ENCODE measurements around the gene KCNJ2. TPM values are rescaled to one million over a fixed set of nuclear protein-coding genes. Genes with fewer than 3 reads are reported as not detected.

Gene KCNJ2
- total RNA-seq, 4 donors from 2014 or later = 2.9 to 11.2 (median 6.7) TPM

DNA sequence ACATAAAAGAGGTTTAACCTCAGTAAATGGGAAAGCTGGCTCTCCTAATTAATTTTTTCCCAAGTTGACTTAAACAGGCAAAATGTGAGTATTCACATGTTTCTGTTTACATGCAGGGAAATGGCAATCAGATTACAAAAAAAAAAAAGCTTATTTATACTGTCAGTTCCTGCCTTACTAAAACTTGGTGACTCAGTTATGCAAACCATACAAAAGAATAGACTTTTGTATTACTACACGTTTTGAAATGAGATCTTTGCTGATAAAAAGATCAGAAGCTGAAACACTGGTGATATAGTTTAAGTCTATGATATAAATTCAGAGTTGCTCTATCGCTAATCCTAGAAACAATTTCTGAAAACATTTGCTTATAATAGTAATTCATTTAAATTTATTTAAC, 9.4 kb upstream of the KCNJ2 start:
- 74% methylated on average over 2 of the region's 2 CpGs for WGBS
- Histone ChIP-seq H3K36me3 (no peaks in the 10 kb centered on the region), H3K27me3 (no peaks in the 10 kb centered on the region), H3K4me1 (no peaks in the 10 kb centered on the region), H3K4me3 (no peak overlapping the region), H3K9me3 (no peaks in the 10 kb centered on the region), H3K27ac (replicated peaks in 1 of 4) (no peak overlapping the region)
- DNase-seq (ENCODE audit: extremely low spot score) = no peak
- no peak for TF ChIP-seq POLR2A (IDR thresholded peaks at IDR 0.05; ENCODE audit: low read depth)
- no peak for TF ChIP-seq POLR2AphosphoS5 (IDR thresholded peaks at IDR 0.05)
- TF ChIP-seq EP300 (IDR thresholded peaks at IDR 0.05) = no peak
- no peak for TF ChIP-seq CTCF (IDR thresholded peaks at IDR 0.05)
- intact Hi-C loops (cut with DNase I) = loop anchor here (10.0 kb wide), 1 partner anchor 395 kb away; no protein-coding TSS in a partner anchor

- no peaks in the 10 kb centered on the region for H3K9me3 ChIP-seq
- no peaks in the 10 kb centered on the region for H3K36me3 ChIP-seq
- intact Hi-C loops (cut with DNase I) = loop anchor here (10.0 kb wide), 1 partner anchor 393 kb away; no protein-coding TSS in a partner anchor
These were observed 7.8 kb upstream of the KCNJ2 start for GRCh38 chr17:70161519-70161918.

GRCh38 chr17:70165383-70165782, 3.9 kb upstream of the KCNJ2 start:
- intact Hi-C loops (cut with DNase I) = loop anchor here (10.0 kb wide), 1 partner anchor 389 kb away; no protein-coding TSS in a partner anchor
- Histone ChIP-seq H3K36me3 (no peaks in the 10 kb centered on the region), H3K27ac (replicated peaks in 1 of 4) (no peak overlapping the region), H3K9me3 (no peaks in the 10 kb centered on the region), H3K27me3 (no peaks in the 10 kb centered on the region), H3K4me1 (peaks cover 0 to 17% (median 15%) of the 10 kb centered on the region in 4 donors), H3K4me3 (no peak overlapping the region)
- WGBS = 84% methylated on average over 2 of the region's 2 CpGs
- no peak for TF ChIP-seq POLR2A (IDR thresholded peaks at IDR 0.05; ENCODE audit: low read depth)
- TF ChIP-seq CTCF (IDR thresholded peaks at IDR 0.05) = no peak
- no peak for TF ChIP-seq POLR2AphosphoS5 (IDR thresholded peaks at IDR 0.05)
- no peak for TF ChIP-seq EP300 (IDR thresholded peaks at IDR 0.05)
- DNase-seq (ENCODE audit: extremely low spot score) = no peak

More at GRCh38 chr17:70161519-70161918, 7.8 kb upstream of the KCNJ2 start:
- TF ChIP-seq POLR2AphosphoS5 (IDR thresholded peaks at IDR 0.05) = no peak
- no peak overlapping the region for H3K4me3 ChIP-seq
- no peak overlapping the region for H3K27ac ChIP-seq (replicated peaks in 1 of 4)
- 89% methylated on average over 1 of the region's 1 CpG for WGBS
- no peaks in the 10 kb centered on the region for H3K27me3 ChIP-seq
- DNase-seq (ENCODE audit: extremely low spot score) = no peak
- H3K4me1 ChIP-seq = no peaks in the 10 kb centered on the region

- intact Hi-C loops (cut with DNase I) = loop anchor here (10.0 kb wide), 1 partner anchor 388 kb away; no protein-coding TSS in a partner anchor
- WGBS = 77% methylated on average over 4 of the region's 4 CpGs
- H3K27ac ChIP-seq (replicated peaks in 1 of 4) = no peak overlapping the region
- H3K4me1 ChIP-seq = peaks cover 0 to 25% (median 18%) of the 10 kb centered on the region in 4 donors
- no peak for DNase-seq (ENCODE audit: extremely low spot score)
- H3K36me3 ChIP-seq = no peaks in the 10 kb centered on the region
- H3K27me3 ChIP-seq = no peaks in the 10 kb centered on the region
- H3K4me3 ChIP-seq = no peak overlapping the region
- TF ChIP-seq CTCF (IDR thresholded peaks at IDR 0.05) (no peak), POLR2A (IDR thresholded peaks at IDR 0.05; ENCODE audit: low read depth) (no peak), EP300 (IDR thresholded peaks at IDR 0.05) (no peak), POLR2AphosphoS5 (IDR thresholded peaks at IDR 0.05) (no peak)
- H3K9me3 ChIP-seq = no peaks in the 10 kb centered on the region
These were observed 2.7 kb upstream of the KCNJ2 start for GRCh38 chr17:70166615-70167014.

- peak; percentile 45 to 59 for TF ChIP-seq POLR2AphosphoS5 (IDR thresholded peaks at IDR 0.05)
- peak; percentile 57 to 78 (median 64) for TF ChIP-seq CTCF (IDR thresholded peaks at IDR 0.05)
- TF ChIP-seq EP300 (IDR thresholded peaks at IDR 0.05) = no peak
- Histone ChIP-seq H3K36me3 (no peaks in the 10 kb centered on the region), H3K4me3 (peak overlapping the region; percentile 72 to 80 (median 75)), H3K4me1 (peaks cover 0 to 36% (median 18%) of the 10 kb centered on the region in 4 donors), H3K9me3 (no peaks in the 10 kb centered on the region), H3K27ac (replicated peaks in 1 of 4) (peak overlapping the region; percentile 88 to 94 (median 92)), H3K27me3 (no peaks in the 10 kb centered on the region)
- WGBS = 2% methylated on average over 39 of the region's 45 CpGs
- intact Hi-C loops (cut with DNase I) = loop anchor here (10.0 kb wide), 1 partner anchor 386 kb away; no protein-coding TSS in a partner anchor
- DNase-seq (ENCODE audit: extremely low spot score) = peak; percentile 93
These were observed 1.0 kb upstream of the KCNJ2 start for GRCh38 chr17:70168044-70168976.

All from esophagus muscularis mucosa (tissue), 4 donors.